ENCODE data around the gene PRTFDC1. TPM values are rescaled to one million over a fixed set of nuclear protein-coding genes. Genes with fewer than 3 reads are reported as not detected.

PRTFDC1 gene
- total RNA-seq, 1 donor from 2014 or later, result 27.0 TPM

DNA sequence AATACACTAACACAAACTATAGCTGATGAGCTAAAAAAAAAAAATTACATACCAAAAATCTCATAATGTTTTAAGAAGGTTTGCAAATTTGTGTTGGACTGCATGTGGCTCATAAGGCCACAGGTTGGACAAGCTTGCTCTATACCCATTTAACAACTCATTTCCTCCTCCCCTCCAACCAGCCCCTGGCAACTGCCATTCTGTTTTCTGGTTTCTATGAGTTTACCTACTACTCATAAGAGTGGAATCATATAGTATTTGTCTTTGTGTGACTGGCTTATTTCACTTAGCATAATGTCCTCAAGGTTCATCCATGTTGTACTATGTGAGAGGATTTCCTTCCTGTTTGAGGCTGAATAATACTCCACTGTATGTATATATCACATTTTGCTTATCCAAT, 128.3 kb downstream of the PRTFDC1 start:
- TF ChIP-seq, protein P1, sequence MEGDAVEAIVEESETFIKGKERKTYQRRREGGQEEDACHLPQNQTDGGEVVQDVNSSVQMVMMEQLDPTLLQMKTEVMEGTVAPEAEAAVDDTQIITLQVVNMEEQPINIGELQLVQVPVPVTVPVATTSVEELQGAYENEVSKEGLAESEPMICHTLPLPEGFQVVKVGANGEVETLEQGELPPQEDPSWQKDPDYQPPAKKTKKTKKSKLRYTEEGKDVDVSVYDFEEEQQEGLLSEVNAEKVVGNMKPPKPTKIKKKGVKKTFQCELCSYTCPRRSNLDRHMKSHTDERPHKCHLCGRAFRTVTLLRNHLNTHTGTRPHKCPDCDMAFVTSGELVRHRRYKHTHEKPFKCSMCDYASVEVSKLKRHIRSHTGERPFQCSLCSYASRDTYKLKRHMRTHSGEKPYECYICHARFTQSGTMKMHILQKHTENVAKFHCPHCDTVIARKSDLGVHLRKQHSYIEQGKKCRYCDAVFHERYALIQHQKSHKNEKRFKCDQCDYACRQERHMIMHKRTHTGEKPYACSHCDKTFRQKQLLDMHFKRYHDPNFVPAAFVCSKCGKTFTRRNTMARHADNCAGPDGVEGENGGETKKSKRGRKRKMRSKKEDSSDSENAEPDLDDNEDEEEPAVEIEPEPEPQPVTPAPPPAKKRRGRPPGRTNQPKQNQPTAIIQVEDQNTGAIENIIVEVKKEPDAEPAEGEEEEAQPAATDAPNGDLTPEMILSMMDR (IDR thresholded peaks at IDR 0.05; ENCODE audit: unreplicated experiment), result no peak
- no peak for DNase-seq (ENCODE audit: low spot score in 2 of 2, unreplicated experiment in 2 of 2)
- Mint-ChIP-seq H3K4me3 (no peak overlapping the region), H3K4me1 (peaks cover 19% of the 10 kb centered on the region), H3K27ac (no peak overlapping the region), H3K27me3 (ENCODE audit: low read depth) (no peaks in the 10 kb centered on the region), H3K9me3 (peaks cover 4% of the 10 kb centered on the region), H3K36me3 (no peaks in the 10 kb centered on the region)

DNA sequence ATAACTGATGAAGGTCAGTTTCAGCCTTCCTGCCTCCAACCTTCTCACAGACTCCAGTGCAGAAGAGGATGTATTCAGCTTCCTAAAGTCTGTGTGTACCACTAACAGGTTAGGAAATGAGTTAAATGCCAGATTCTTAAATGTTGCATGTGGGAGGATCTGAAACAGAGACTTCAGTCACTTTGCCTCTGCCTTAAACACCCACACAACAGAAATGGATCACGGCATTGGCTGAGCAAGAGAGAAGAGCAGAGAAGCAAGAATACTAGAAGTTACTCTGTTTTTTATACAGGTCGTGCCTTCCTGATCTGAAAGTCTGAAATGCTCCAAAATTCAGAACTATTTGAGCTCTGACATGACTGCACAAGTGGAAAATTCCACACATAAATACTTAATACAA, 129.8 kb downstream of the PRTFDC1 start:
- no peaks in the 10 kb centered on the region for H3K9me3 Mint-ChIP-seq
- H3K4me1 Mint-ChIP-seq, result peaks cover 19% of the 10 kb centered on the region
- no peak for DNase-seq (ENCODE audit: low spot score in 2 of 2, unreplicated experiment in 2 of 2)
- H3K27me3 Mint-ChIP-seq (ENCODE audit: low read depth), result no peaks in the 10 kb centered on the region
- no peak overlapping the region for H3K27ac Mint-ChIP-seq
- H3K36me3 Mint-ChIP-seq, result no peaks in the 10 kb centered on the region
- TF ChIP-seq, protein P1 (IDR thresholded peaks at IDR 0.05; ENCODE audit: unreplicated experiment), result no peak
- no peak overlapping the region for H3K4me3 Mint-ChIP-seq

DNA sequence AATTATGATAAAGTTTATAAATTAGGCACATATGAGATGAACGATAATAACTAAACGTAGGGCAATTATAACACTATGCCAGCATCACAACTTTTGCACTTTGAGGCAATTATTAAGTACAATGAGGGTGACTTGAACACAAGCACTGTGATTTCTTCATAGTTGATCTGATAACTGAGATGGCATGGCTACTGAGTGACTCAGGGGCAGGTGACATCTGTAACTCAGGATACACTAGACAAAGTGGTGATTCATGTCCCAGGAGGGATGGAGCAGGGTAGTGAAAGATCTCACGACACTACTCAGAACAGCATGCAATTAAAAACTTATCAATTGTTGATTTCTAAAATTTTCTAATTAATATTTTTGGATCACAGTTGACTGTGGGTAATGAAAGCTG, 130.4 kb downstream of the PRTFDC1 start:
- Mint-ChIP-seq H3K4me1 (peaks cover 19% of the 10 kb centered on the region), H3K27me3 (ENCODE audit: low read depth) (no peaks in the 10 kb centered on the region), H3K9me3 (peaks cover 5% of the 10 kb centered on the region), H3K27ac (no peak overlapping the region), H3K4me3 (no peak overlapping the region), H3K36me3 (peaks cover 1% of the 10 kb centered on the region)
- TF ChIP-seq, protein P1 (IDR thresholded peaks at IDR 0.05; ENCODE audit: unreplicated experiment), result no peak
- DNase-seq (ENCODE audit: low spot score in 2 of 2, unreplicated experiment in 2 of 2), result no peak

DNA sequence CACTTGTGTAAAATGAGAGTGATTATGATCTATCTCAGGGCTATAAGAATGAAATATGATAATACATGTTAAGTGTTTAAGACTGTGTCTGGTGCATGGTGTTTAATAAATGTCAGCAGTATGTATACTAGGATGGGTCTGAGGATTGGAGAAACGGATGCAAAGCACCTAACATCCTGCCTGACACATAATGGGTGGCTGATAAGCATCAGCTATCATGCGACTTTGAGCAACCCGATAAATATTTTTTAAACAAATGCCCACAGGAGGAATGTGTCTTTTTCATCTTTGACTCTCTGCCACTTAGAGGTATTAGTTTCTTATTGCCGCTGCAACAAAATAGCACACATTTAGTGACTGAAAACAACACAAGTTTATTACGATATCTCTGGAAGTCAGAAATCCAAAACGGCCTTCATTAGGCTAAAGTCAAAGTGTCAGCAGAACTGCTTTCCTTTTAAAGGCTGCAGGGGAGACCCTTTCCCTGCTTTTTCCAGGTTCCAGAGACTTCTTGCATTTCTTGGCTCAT, 135.5 kb downstream of the PRTFDC1 start:
- no peak for DNase-seq (ENCODE audit: low spot score in 2 of 2, unreplicated experiment in 2 of 2)
- H3K4me1 Mint-ChIP-seq, result no peaks in the 10 kb centered on the region
- TF ChIP-seq, protein P1 (IDR thresholded peaks at IDR 0.05; ENCODE audit: unreplicated experiment), result no peak
- H3K4me3 Mint-ChIP-seq, result no peak overlapping the region
- H3K27ac Mint-ChIP-seq, result no peak overlapping the region
- H3K9me3 Mint-ChIP-seq, result peaks cover 8% of the 10 kb centered on the region
- H3K36me3 Mint-ChIP-seq, result peaks cover 3% of the 10 kb centered on the region
- H3K27me3 Mint-ChIP-seq (ENCODE audit: low read depth), result no peaks in the 10 kb centered on the region

DNA sequence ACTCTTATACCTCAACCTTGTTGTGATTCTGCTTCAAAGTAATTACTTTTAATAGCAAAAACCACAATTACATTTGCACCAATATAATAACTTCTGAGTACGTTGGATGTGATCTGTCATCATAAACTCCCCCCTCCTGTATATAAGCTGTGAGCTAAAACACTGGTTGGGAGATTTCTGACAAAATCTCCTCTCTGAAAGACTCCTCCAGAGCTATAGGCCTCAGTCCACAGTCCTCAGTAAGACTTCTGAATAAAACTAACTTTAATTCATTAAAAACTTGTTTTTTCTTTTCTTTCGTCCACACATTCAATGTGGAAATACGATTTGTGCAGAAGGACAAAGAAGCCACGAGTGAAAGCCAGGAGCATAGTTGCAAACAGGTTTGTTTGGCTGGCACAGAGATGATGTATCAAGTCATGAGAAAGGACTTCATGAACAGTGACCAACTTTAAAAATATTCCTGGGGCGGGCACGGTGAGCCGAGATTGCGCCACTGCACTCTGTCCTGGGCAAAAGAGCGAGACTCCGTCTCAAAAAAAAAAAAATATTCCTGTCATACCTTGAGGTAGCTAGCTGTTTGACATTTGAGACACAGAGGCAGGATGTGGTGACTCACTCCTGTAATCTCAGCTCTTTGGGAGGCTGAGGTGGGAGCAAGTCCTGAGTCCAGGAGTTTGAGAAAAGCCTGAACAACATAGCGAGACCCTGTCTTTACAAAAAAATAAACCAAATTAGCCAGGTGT, 137.7 kb downstream of the PRTFDC1 start:
- Mint-ChIP-seq H3K27ac (no peak overlapping the region), H3K9me3 (peaks cover 8% of the 10 kb centered on the region), H3K4me1 (no peaks in the 10 kb centered on the region), H3K4me3 (no peak overlapping the region), H3K36me3 (peaks cover 3% of the 10 kb centered on the region), H3K27me3 (ENCODE audit: low read depth) (no peaks in the 10 kb centered on the region)
- TF ChIP-seq, protein P1 (IDR thresholded peaks at IDR 0.05; ENCODE audit: unreplicated experiment), result no peak
- no peak for DNase-seq (ENCODE audit: low spot score in 2 of 2, unreplicated experiment in 2 of 2)

Data from mesothelial cell of epicardium (in vitro differentiated cells).